ENCODE results near the gene CCDC192.
"Not testable (repeated sequence)": the region's sequence is repeated elsewhere in the genome, so short reads cannot be mapped to it uniquely, and the experiment has no call there.

CCDC192 gene

GRCh38 chr5:127838661-127839060 is 135.5 kb downstream of the CCDC192 start:
- Histone ChIP-seq H3K27ac (ENCODE audit: low read depth, low read length) (no peak overlapping the region), H3K27me3 (ENCODE audit: control insufficient read depth in 1 of 2, insufficient read depth in 2 of 2, low read length in 2 of 2) (no peaks in the 10 kb centered on the region), H3K4me1 (ENCODE audit: control insufficient read depth in 1 of 2, insufficient read depth in 2 of 2, low read length in 2 of 2) (peaks cover 3 to 5% of the 10 kb centered on the region in 2 donors), H3K9me3 (ENCODE audit: control insufficient read depth in 1 of 2, low read length in 2 of 2) (no peaks in the 10 kb centered on the region), H3K4me3 (ENCODE audit: low read depth in 1 of 2, low read length in 2 of 2) (no peak overlapping the region), H3K9ac (ENCODE audit: low read depth in 1 of 2, low read length in 2 of 2) (no peak overlapping the region), H3K36me3 (ENCODE audit: control insufficient read depth in 1 of 2, insufficient read depth in 2 of 2, low read length in 2 of 2) (no peaks in the 10 kb centered on the region)

GRCh38 chr5:127839072-127839471 is 135.9 kb downstream of the CCDC192 start:
- no peaks in the 10 kb centered on the region for H3K9me3 ChIP-seq (ENCODE audit: control insufficient read depth in 1 of 2, low read length in 2 of 2)
- peaks cover 4 to 5% of the 10 kb centered on the region in 2 donors for H3K4me1 ChIP-seq (ENCODE audit: control insufficient read depth in 1 of 2, insufficient read depth in 2 of 2, low read length in 2 of 2)
- no peak overlapping the region for H3K9ac ChIP-seq (ENCODE audit: low read depth in 1 of 2, low read length in 2 of 2)
- no peak overlapping the region for H3K27ac ChIP-seq (ENCODE audit: low read depth, low read length)
- no peak overlapping the region for H3K4me3 ChIP-seq (ENCODE audit: low read depth in 1 of 2, low read length in 2 of 2)
- no peaks in the 10 kb centered on the region for H3K27me3 ChIP-seq (ENCODE audit: control insufficient read depth in 1 of 2, insufficient read depth in 2 of 2, low read length in 2 of 2)
- H3K36me3 ChIP-seq (ENCODE audit: control insufficient read depth in 1 of 2, insufficient read depth in 2 of 2, low read length in 2 of 2): no peaks in the 10 kb centered on the region

- no peak overlapping the region for H3K27ac ChIP-seq (ENCODE audit: low read depth, low read length)
These were observed 136.5 kb downstream of the CCDC192 start for GRCh38 chr5:127839496-127840197.

GRCh38 chr5:127840198-127840524 is 137.0 kb downstream of the CCDC192 start:
- Histone ChIP-seq H3K27ac (ENCODE audit: low read depth, low read length) (no peak overlapping the region), H3K9ac (ENCODE audit: low read depth in 1 of 2, low read length in 2 of 2) (no peak overlapping the region), H3K9me3 (ENCODE audit: control insufficient read depth in 1 of 2, low read length in 2 of 2) (no peaks in the 10 kb centered on the region)

More at GRCh38 chr5:127839496-127840197, 136.5 kb downstream of the CCDC192 start:
- Histone ChIP-seq H3K4me3 (ENCODE audit: low read depth in 1 of 2, low read length in 2 of 2) (no peak overlapping the region), H3K4me1 (ENCODE audit: control insufficient read depth in 1 of 2, insufficient read depth in 2 of 2, low read length in 2 of 2) (peaks cover 5 to 9% of the 10 kb centered on the region in 2 donors), H3K27me3 (ENCODE audit: control insufficient read depth in 1 of 2, insufficient read depth in 2 of 2, low read length in 2 of 2) (no peaks in the 10 kb centered on the region), H3K9me3 (ENCODE audit: control insufficient read depth in 1 of 2, low read length in 2 of 2) (no peaks in the 10 kb centered on the region), H3K9ac (ENCODE audit: low read depth in 1 of 2, low read length in 2 of 2) (no peak overlapping the region), H3K36me3 (ENCODE audit: control insufficient read depth in 1 of 2, insufficient read depth in 2 of 2, low read length in 2 of 2) (no peaks in the 10 kb centered on the region)

GRCh38 chr5:127840809-127841208 is 137.6 kb downstream of the CCDC192 start:
- no peak overlapping the region for H3K9ac ChIP-seq (ENCODE audit: low read depth in 1 of 2, low read length in 2 of 2)
- no peaks in the 10 kb centered on the region for H3K27me3 ChIP-seq (ENCODE audit: control insufficient read depth in 1 of 2, insufficient read depth in 2 of 2, low read length in 2 of 2)
- no peak overlapping the region for H3K27ac ChIP-seq (ENCODE audit: low read depth, low read length)
- H3K9me3 ChIP-seq (ENCODE audit: control insufficient read depth in 1 of 2, low read length in 2 of 2): no peaks in the 10 kb centered on the region
- no peak overlapping the region for H3K4me3 ChIP-seq (ENCODE audit: low read depth in 1 of 2, low read length in 2 of 2)
- no peaks in the 10 kb centered on the region for H3K36me3 ChIP-seq (ENCODE audit: control insufficient read depth in 1 of 2, insufficient read depth in 2 of 2, low read length in 2 of 2)
- H3K4me1 ChIP-seq (ENCODE audit: control insufficient read depth in 1 of 2, insufficient read depth in 2 of 2, low read length in 2 of 2): peaks cover 5 to 15% of the 10 kb centered on the region in 2 donors

More at GRCh38 chr5:127840198-127840524, 137.0 kb downstream of the CCDC192 start:
- H3K4me1 ChIP-seq (ENCODE audit: control insufficient read depth in 1 of 2, insufficient read depth in 2 of 2, low read length in 2 of 2): peaks cover 5 to 14% of the 10 kb centered on the region in 2 donors
- H3K4me3 ChIP-seq (ENCODE audit: low read depth in 1 of 2, low read length in 2 of 2): no peak overlapping the region
- no peaks in the 10 kb centered on the region for H3K36me3 ChIP-seq (ENCODE audit: control insufficient read depth in 1 of 2, insufficient read depth in 2 of 2, low read length in 2 of 2)
- H3K27me3 ChIP-seq (ENCODE audit: control insufficient read depth in 1 of 2, insufficient read depth in 2 of 2, low read length in 2 of 2): no peaks in the 10 kb centered on the region

- H3K27ac ChIP-seq (ENCODE audit: low read depth, low read length): no peak overlapping the region
- peaks cover 17 to 31% of the 10 kb centered on the region in 2 donors for H3K4me1 ChIP-seq (ENCODE audit: control insufficient read depth in 1 of 2, insufficient read depth in 2 of 2, low read length in 2 of 2)
- H3K4me3 ChIP-seq (ENCODE audit: low read depth in 1 of 2, low read length in 2 of 2): no peak overlapping the region
- H3K36me3 ChIP-seq (ENCODE audit: control insufficient read depth in 1 of 2, insufficient read depth in 2 of 2, low read length in 2 of 2): no peaks in the 10 kb centered on the region
- H3K27me3 ChIP-seq (ENCODE audit: control insufficient read depth in 1 of 2, insufficient read depth in 2 of 2, low read length in 2 of 2): no peaks in the 10 kb centered on the region
- no peaks in the 10 kb centered on the region for H3K9me3 ChIP-seq (ENCODE audit: control insufficient read depth in 1 of 2, low read length in 2 of 2)
- no peak overlapping the region for H3K9ac ChIP-seq (ENCODE audit: low read depth in 1 of 2, low read length in 2 of 2)
These were observed 141.4 kb downstream of the CCDC192 start for GRCh38 chr5:127844581-127845021.

GRCh38 chr5:127846884-127847283 is 143.7 kb downstream of the CCDC192 start:
- no peak overlapping the region for H3K27ac ChIP-seq (ENCODE audit: low read depth, low read length)
- H3K4me3 ChIP-seq (ENCODE audit: low read depth in 1 of 2, low read length in 2 of 2): no peak overlapping the region
- no peaks in the 10 kb centered on the region for H3K36me3 ChIP-seq (ENCODE audit: control insufficient read depth in 1 of 2, insufficient read depth in 2 of 2, low read length in 2 of 2)
- H3K27me3 ChIP-seq (ENCODE audit: control insufficient read depth in 1 of 2, insufficient read depth in 2 of 2, low read length in 2 of 2): no peaks in the 10 kb centered on the region
- no peaks in the 10 kb centered on the region for H3K9me3 ChIP-seq (ENCODE audit: control insufficient read depth in 1 of 2, low read length in 2 of 2)
- no peak overlapping the region for H3K9ac ChIP-seq (ENCODE audit: low read depth in 1 of 2, low read length in 2 of 2)
- peaks cover 17 to 45% of the 10 kb centered on the region in 2 donors for H3K4me1 ChIP-seq (ENCODE audit: control insufficient read depth in 1 of 2, insufficient read depth in 2 of 2, low read length in 2 of 2)

- not testable (repeated sequence) for H3K4me3 ChIP-seq (ENCODE audit: low read depth in 1 of 2, low read length in 2 of 2); H3K27me3 ChIP-seq (ENCODE audit: control insufficient read depth in 1 of 2, insufficient read depth in 2 of 2, low read length in 2 of 2); H3K27ac ChIP-seq (ENCODE audit: low read depth, low read length); H3K36me3 ChIP-seq (ENCODE audit: control insufficient read depth in 1 of 2, insufficient read depth in 2 of 2, low read length in 2 of 2); H3K9ac ChIP-seq (ENCODE audit: low read depth in 1 of 2, low read length in 2 of 2); H3K9me3 ChIP-seq (ENCODE audit: control insufficient read depth in 1 of 2, low read length in 2 of 2)
- peaks cover 23 to 52% of the 10 kb centered on the region in 2 donors for H3K4me1 ChIP-seq (ENCODE audit: control insufficient read depth in 1 of 2, insufficient read depth in 2 of 2, low read length in 2 of 2)
These were observed 144.4 kb downstream of the CCDC192 start for GRCh38 chr5:127847641-127848040.

GRCh38 chr5:127848098-127848497 is 144.9 kb downstream of the CCDC192 start:
- Histone ChIP-seq H3K27me3 (ENCODE audit: control insufficient read depth in 1 of 2, insufficient read depth in 2 of 2, low read length in 2 of 2) (no peaks in the 10 kb centered on the region), H3K27ac (ENCODE audit: low read depth, low read length) (no peak overlapping the region), H3K4me3 (ENCODE audit: low read depth in 1 of 2, low read length in 2 of 2) (no peak overlapping the region), H3K36me3 (ENCODE audit: control insufficient read depth in 1 of 2, insufficient read depth in 2 of 2, low read length in 2 of 2) (no peaks in the 10 kb centered on the region), H3K9me3 (ENCODE audit: control insufficient read depth in 1 of 2, low read length in 2 of 2) (no peaks in the 10 kb centered on the region), H3K9ac (ENCODE audit: low read depth in 1 of 2, low read length in 2 of 2) (no peak overlapping the region), H3K4me1 (ENCODE audit: control insufficient read depth in 1 of 2, insufficient read depth in 2 of 2, low read length in 2 of 2) (peaks cover 23 to 52% of the 10 kb centered on the region in 2 donors)

GRCh38 chr5:127849408-127849807 is 146.2 kb downstream of the CCDC192 start:
- H3K9me3 ChIP-seq (ENCODE audit: control insufficient read depth in 1 of 2, low read length in 2 of 2): no peaks in the 10 kb centered on the region
- H3K9ac ChIP-seq (ENCODE audit: low read depth in 1 of 2, low read length in 2 of 2): no peak overlapping the region
- no peak overlapping the region for H3K4me3 ChIP-seq (ENCODE audit: low read depth in 1 of 2, low read length in 2 of 2)
- peaks cover 23 to 54% of the 10 kb centered on the region in 2 donors for H3K4me1 ChIP-seq (ENCODE audit: control insufficient read depth in 1 of 2, insufficient read depth in 2 of 2, low read length in 2 of 2)
- H3K27me3 ChIP-seq (ENCODE audit: control insufficient read depth in 1 of 2, insufficient read depth in 2 of 2, low read length in 2 of 2): no peaks in the 10 kb centered on the region
- H3K27ac ChIP-seq (ENCODE audit: low read depth, low read length): no peak overlapping the region
- H3K36me3 ChIP-seq (ENCODE audit: control insufficient read depth in 1 of 2, insufficient read depth in 2 of 2, low read length in 2 of 2): no peaks in the 10 kb centered on the region

Data from duodenal mucosa (tissue), 2 donors.